ENCODE measurements around the gene ACYP1. TPM values are rescaled to one million over a fixed set of nuclear protein-coding genes. Genes with fewer than 3 reads are reported as not detected.

ACYP1 gene
- total RNA-seq, 2 experiments from 2014 or later: 65.0 to 97.5 TPM

DNA sequence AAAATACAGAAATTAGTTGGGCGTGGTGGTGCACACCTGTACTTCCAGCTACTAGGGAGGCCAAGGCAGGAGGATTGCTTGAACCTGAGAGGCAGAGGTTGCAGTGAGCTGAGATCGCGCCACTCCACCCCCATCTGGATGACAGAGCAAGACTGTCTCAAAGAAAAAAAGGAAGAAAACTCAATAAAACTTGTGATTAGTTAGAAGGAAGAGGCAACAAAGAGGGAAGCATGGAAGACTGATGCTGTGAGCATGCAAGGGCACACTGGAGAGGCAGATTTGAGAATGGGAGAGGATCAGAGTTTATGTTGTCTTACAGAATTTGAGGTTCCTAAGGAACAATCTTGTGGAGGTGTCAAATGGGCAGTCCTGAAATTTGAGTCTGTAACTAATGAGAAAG, 2.9 kb upstream of the ACYP1 start:
- Histone ChIP-seq H3K79me2 (ENCODE audit: insufficient read depth, low read depth, low read length) (peaks cover 21% of the 10 kb centered on the region), H3K9me3 (ENCODE audit: low read length) (no peaks in the 10 kb centered on the region), H2AFZ (ENCODE audit: low read length) (no peak overlapping the region), H4K20me1 (ENCODE audit: insufficient read depth, low read length) (no peaks in the 10 kb centered on the region), H3K4me1 (ENCODE audit: insufficient read depth, low read length, poor library complexity, severe bottlenecking) (peaks cover 34% of the 10 kb centered on the region), H3K36me3 (ENCODE audit: insufficient read depth, low read length) (peaks cover under 1% of the 10 kb centered on the region), H3K4me3 (ENCODE audit: low read depth, low read length, poor library complexity, severe bottlenecking) (no peak overlapping the region), H3K27ac (ENCODE audit: low read depth, low read length, poor library complexity, severe bottlenecking) (no peak overlapping the region), H3K4me2 (ENCODE audit: low read length) (no peak overlapping the region), H3K9me2 (ENCODE audit: insufficient read depth, low read length) (no peaks in the 10 kb centered on the region)
- intact Hi-C loops (cut with micrococcal nuclease; ENCODE audit: unreplicated experiment): loop anchor here (5.0 to 10.0 kb wide), 2 partner anchors 119 to 238 kb away; no protein-coding TSS in a partner anchor
- no TSS peak for BruUV-seq (replicated peaks)
- TF ChIP-seq EZH2phosphoT487 (IDR thresholded peaks at IDR 0.05; ENCODE audit: borderline replicate concordance, low read depth, low read length): no peak
- TF ChIP-seq, protein P1, sequence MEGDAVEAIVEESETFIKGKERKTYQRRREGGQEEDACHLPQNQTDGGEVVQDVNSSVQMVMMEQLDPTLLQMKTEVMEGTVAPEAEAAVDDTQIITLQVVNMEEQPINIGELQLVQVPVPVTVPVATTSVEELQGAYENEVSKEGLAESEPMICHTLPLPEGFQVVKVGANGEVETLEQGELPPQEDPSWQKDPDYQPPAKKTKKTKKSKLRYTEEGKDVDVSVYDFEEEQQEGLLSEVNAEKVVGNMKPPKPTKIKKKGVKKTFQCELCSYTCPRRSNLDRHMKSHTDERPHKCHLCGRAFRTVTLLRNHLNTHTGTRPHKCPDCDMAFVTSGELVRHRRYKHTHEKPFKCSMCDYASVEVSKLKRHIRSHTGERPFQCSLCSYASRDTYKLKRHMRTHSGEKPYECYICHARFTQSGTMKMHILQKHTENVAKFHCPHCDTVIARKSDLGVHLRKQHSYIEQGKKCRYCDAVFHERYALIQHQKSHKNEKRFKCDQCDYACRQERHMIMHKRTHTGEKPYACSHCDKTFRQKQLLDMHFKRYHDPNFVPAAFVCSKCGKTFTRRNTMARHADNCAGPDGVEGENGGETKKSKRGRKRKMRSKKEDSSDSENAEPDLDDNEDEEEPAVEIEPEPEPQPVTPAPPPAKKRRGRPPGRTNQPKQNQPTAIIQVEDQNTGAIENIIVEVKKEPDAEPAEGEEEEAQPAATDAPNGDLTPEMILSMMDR (conservative IDR thresholded peaks at IDR 0.05; ENCODE audit: low read length): no peak
- DNase-seq (ENCODE audit: low spot score): no peak
- POLR2A ChIA-PET: interaction anchor here (0.6 to 1.8 kb wide), 5 partner anchors 18 to 1285 kb away, joined by 3 to 6 read pairs (median 4); no protein-coding TSS in a partner anchor
- CTCF ChIA-PET (ENCODE audit: unreplicated experiment): interaction anchor here (0.6 kb wide), 1 partner anchor 303 kb away, joined by 3 read pairs; no protein-coding TSS in a partner anchor

DNA sequence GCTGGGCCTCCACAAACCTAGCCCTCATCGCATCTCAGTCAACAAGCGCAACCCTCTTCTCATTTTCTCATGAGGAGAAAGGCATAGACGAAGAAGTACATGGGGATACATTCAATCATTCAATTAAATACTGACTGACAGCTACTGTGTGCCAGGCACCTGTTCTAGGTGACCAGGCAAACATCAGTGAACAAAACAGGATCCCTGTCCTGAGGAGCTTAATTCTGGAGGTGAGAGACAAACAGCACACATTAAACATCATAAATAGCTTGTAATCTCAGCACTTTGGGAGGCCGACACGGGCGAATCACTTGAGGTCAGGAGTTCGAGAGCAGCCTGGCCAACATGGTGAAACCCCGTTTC, 362 bp upstream of the ACYP1 start:
- Histone ChIP-seq H3K36me3 (ENCODE audit: insufficient read depth, low read length) (peaks cover 25% of the 10 kb centered on the region), H4K20me1 (ENCODE audit: insufficient read depth, low read length) (no peaks in the 10 kb centered on the region), H3K9me2 (ENCODE audit: insufficient read depth, low read length) (no peaks in the 10 kb centered on the region), H3K4me3 (ENCODE audit: low read depth, low read length, poor library complexity, severe bottlenecking) (peak overlapping the region; percentile 77), H3K4me1 (ENCODE audit: insufficient read depth, low read length, poor library complexity, severe bottlenecking) (peaks cover 26% of the 10 kb centered on the region), H3K9me3 (ENCODE audit: low read length) (peaks cover 13% of the 10 kb centered on the region), H2AFZ (ENCODE audit: low read length) (peak overlapping the region; percentile 59; the same call in 1 of the 2 replicates), H3K79me2 (ENCODE audit: insufficient read depth, low read depth, low read length) (peaks cover 41% of the 10 kb centered on the region), H3K4me2 (ENCODE audit: low read length) (peak overlapping the region; percentile 72), H3K27ac (ENCODE audit: low read depth, low read length, poor library complexity, severe bottlenecking) (peak overlapping the region; percentile 41)
- intact Hi-C loops (cut with micrococcal nuclease; ENCODE audit: unreplicated experiment): loop anchor here (10.0 kb wide), 1 partner anchor 241 kb away; no protein-coding TSS in a partner anchor
- ChIA-PET CTCF (ENCODE audit: unreplicated experiment) (interaction anchor here (0.9 kb wide), 1 partner anchor 122 kb away, joined by 4 read pairs; no protein-coding TSS in a partner anchor), POLR2A (interaction anchor here (0.5 to 1.3 kb wide), 7 partner anchors 8 to 663 kb away, joined by 3 to 4 read pairs (median 3); partner anchors contain the start of gene RPS6KL1)
- TF ChIP-seq EZH2phosphoT487 (IDR thresholded peaks at IDR 0.05; ENCODE audit: borderline replicate concordance, low read depth, low read length): no peak
- TF ChIP-seq, protein P1 (conservative IDR thresholded peaks at IDR 0.05; ENCODE audit: low read length): no peak
- no peak for DNase-seq (ENCODE audit: low spot score)
- no TSS peak for BruUV-seq (replicated peaks)

DNA sequence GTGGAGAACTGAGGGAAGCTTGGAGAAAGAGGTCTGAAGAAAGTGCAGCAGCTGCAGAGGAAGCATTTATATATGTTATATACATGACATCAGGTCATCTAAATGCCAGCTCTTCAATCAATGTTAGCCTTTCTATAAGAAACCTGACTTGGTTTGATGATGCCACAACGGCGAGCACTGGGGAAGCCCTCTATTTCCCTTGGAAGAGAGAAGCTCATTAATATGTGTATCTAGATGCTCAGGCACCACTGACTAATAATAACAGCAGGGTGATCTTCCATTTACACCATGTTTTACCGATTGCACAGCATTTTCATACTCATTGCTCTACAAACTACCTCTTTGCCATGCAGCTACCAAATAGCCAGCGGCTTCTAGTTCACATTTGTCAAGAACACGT, 811 bp downstream of the ACYP1 start:
- H3K4me1 ChIP-seq (ENCODE audit: insufficient read depth, low read length, poor library complexity, severe bottlenecking): peaks cover 18% of the 10 kb centered on the region
- peak overlapping the region; percentile 72 for H3K4me2 ChIP-seq (ENCODE audit: low read length)
- peaks cover 32% of the 10 kb centered on the region for H3K36me3 ChIP-seq (ENCODE audit: insufficient read depth, low read length)
- peak overlapping the region; percentile 41 for H3K27ac ChIP-seq (ENCODE audit: low read depth, low read length, poor library complexity, severe bottlenecking)
- peak overlapping the region; percentile 59; the same call in 1 of the 2 replicates for H2AFZ ChIP-seq (ENCODE audit: low read length)
- no peaks in the 10 kb centered on the region for H4K20me1 ChIP-seq (ENCODE audit: insufficient read depth, low read length)
- TF ChIP-seq EZH2phosphoT487 (IDR thresholded peaks at IDR 0.05; ENCODE audit: borderline replicate concordance, low read depth, low read length): no peak
- TF ChIP-seq, protein P1 (conservative IDR thresholded peaks at IDR 0.05; ENCODE audit: low read length): no peak
- BruUV-seq (replicated peaks): TSS peak; percentile 60
- intact Hi-C loops (cut with micrococcal nuclease; ENCODE audit: unreplicated experiment): loop anchor here (10.0 kb wide), 1 partner anchor 242 kb away; no protein-coding TSS in a partner anchor
- H3K4me3 ChIP-seq (ENCODE audit: low read depth, low read length, poor library complexity, severe bottlenecking): peak overlapping the region; percentile 77
- ChIA-PET CTCF (ENCODE audit: unreplicated experiment) (no interaction called here), POLR2A (interaction anchor here (0.6 to 1.3 kb wide), 9 partner anchors 11 to 1085 kb away, joined by 3 to 7 read pairs (median 3); no protein-coding TSS in a partner anchor)
- peak; percentile 19 for DNase-seq (ENCODE audit: low spot score)
- H3K9me2 ChIP-seq (ENCODE audit: insufficient read depth, low read length): no peaks in the 10 kb centered on the region
- H3K9me3 ChIP-seq (ENCODE audit: low read length): peaks cover 13% of the 10 kb centered on the region
- H3K79me2 ChIP-seq (ENCODE audit: insufficient read depth, low read depth, low read length): peaks cover 33% of the 10 kb centered on the region
